HG03095 (cell line): ENCODE measurements around the gene ATP6V1D.
"Not testable (repeated sequence)": the region's sequence is repeated elsewhere in the genome, so short reads cannot be mapped to it uniquely, and the experiment has no call there.

ENCODE experiments used
- ATAC-seq: cut with Tn5 transposase; IDR thresholded peaks from one replicate; pipeline ENCODE4 v1.9.1; 2021; ENCODE audit warnings: moderate library complexity; ENCODE audit not compliant: unreplicated experiment

The ATP6V1D gene

DNA sequence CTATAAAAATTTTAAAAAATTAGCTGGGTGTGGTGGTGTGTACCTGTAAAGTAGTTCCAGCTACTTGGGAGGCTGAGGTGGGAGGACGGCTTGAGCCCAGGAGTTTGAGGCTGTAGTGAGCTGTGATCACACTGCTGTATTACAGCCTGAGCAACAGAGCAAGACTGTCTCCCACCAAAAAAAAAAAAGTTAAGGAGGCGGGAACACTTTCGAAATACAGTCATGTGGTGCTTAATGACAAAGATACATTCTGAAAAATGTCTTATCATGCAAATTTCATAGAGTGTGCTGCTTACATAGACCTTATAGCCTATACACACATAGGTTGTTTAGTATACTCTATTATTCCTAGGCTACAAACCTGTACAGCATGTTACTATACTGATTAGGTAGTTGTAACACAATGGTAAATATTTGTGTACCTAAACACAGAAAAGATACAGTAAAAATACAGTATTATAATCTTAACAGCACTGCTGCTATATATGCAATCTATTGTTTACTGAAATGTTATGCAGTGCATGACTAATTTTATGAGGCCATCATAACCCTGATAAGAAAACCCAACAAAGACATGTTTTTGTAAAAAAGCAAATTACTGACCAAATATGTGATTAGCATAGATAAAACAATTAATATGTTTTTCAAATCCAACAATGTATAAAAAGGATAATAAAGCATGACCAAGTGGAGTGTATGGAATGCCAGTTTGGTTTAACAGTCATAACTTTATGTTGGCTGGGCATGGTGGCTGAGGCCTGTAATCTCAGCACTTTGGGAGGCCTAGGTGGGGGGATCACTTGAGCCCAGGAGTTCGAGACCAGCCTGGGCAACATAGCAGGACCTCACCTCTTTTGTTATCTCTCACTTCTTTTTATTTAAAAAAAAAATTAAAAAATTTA, 11.9 kb upstream of the ATP6V1D start:
- ATAC-seq = no peak

DNA sequence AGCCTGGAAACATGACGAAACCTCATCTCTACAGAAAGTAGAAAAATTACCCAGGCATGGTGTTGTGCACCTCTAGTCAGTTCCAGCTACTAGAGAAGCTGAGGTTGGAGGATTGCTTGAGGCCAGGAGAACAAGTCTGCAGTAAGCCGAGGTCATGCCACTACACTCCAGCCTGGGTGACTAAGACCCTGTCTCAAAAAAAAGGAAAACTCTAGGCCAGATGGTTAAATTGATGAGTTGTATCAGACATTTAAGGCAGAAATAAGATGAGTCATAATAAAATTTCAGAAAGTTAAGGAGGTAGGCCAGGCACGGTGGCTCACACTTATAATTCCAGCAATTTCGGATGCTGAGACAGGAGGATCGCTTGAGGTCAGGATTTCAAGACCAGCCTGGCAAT, 11.2 kb upstream of the ATP6V1D start:
- ATAC-seq = no peak

DNA sequence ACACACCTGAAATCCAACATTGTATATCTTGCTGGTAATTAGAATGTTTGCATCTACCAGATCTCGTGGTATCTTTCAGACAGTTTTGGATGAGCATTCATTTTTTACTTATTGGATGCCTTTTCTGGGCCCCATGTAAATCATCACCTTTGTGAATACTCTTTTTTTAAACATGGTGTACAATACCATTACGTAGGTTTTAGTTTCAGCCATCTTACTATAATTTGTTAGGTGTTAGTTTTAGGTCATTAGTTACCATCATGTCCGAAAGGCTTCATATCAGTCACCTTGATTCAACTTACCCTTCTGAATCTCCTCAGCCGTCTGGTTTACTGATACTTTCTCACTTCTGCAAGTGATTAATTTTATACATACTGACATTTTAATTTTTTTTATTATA, 5.9 kb upstream of the ATP6V1D start:
- no peak for ATAC-seq

DNA sequence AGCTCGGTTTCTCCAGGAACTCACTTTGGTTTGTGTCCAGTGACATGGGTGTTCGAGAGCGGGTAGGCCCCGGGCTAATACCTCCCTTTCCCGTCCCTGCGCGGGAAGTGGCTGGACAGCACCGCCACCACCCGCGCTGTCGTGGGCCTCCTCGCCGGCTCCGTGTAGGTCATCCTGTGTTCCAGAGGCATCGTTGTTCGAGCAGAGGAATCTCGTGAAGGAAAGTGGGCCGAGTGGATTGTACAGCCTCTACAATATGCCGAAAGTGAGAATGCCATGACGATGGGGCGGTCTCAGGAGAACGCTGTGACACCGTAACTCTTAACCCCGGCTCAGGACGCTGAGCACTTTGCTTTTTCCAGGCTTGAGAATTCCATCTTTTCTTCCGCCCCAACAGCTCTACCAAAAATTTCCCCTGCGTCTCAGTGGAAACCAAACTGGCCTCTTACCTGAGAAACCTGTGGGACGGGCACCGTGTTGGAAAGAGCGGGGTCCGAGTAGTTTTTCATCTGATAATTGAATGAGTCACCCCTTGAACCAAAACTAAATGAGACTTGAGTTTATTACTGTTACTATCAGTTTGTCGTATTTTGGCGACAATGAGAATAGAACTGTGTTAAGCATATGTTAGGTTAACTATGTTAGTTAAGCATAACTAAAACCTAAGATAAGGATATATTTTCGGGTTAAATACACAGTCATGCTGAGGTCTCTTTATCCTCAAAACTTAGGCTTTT, 1.0 kb upstream of the ATP6V1D start:
- peak; percentile 28 for ATAC-seq

DNA sequence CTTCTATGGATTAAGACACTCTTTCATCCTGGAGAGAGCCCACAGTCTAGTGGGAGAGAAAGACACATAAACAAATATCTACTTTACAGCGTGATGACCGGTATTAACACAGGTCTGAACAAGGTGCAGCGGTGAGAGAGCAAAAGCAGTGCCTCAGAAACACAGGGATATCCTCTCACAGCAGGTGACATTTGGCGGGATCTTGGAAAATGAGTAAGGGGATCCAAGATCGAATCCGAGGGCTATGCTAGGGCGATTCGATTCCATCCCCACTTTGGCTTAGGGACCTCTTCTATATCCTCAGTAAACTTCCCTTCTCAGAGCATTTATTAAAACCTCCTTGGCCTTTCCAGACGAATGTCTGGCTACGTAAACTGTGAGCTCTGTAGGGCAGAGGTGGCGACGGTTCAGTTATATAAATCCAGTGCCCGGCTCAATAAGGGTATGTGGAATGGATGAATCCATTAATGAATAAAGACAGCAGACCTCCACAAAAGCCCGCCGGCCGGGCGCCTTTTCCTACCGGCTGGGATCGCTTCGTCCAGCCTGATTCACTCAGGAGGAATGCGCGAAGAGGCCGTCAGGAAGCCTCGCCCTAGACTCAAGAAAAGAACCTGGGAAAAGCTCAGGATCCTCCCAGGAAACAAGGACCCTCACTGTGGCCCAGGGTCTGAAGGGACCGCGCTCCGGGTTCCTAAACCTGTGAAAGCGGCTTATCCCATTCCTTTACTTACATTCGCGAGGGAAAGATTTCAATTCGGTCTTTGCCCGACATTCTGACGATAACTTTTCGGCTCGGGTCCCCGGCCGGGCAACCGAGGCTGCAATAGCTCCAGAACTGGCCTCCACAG, 455 bp downstream of the ATP6V1D start:
- ATAC-seq = no peak

DNA sequence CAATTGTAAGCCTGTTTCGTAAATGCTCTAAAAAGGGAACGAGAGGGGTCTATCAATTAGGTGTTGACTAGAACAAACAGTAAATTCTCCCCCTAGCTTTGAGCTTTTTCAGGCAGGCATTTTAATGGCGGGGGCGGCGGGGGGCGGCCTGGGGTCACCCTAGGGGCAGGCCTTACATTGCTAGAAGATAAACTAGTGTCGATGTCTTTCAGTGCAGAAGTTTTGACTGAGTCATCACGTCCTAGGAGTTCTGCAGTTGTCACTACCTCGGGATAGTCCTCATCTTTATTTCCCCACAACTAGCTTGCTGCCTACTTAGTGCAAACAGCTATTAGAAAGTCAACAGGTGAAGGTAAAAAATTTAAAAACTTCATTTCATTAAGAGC, 1.6 kb downstream of the ATP6V1D start:
- ATAC-seq = no peak

DNA sequence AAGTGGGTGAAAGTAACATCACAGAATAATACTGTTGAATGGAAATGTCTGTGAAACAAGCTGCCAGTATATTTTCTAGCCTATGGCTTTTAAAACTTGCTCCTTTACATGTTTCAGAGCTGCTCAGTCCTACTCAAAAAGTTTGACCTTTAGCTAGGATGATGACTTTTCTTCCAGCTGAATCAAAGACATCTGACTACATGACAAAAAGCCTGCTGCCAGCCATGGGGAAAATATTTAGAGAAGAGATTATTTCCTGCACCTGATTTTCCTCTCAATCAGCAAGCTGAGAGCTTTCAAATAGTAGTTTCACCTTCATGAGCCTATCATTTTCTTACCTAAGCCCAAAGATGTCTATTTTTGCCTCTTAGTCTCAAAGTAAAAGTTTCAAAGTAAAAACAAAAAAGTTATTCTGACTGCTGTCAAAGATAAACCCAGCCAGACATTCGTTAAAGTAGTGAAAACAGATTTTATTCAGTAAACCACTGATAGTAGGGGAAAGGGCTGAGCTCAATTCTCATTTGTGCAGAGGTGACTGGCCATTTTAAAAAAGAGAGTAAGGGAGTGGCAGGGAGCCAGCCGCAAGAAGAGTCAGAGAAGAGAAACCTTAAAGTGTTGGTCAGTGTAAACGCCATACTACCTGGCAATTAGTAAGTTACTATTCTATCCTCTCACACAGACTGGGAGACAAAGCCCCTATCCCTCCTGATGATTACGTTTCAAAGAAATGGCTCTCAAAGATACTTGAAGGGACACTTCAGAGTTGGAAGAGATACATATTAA, 2.2 kb downstream of the ATP6V1D start:
- ATAC-seq = no peak

DNA sequence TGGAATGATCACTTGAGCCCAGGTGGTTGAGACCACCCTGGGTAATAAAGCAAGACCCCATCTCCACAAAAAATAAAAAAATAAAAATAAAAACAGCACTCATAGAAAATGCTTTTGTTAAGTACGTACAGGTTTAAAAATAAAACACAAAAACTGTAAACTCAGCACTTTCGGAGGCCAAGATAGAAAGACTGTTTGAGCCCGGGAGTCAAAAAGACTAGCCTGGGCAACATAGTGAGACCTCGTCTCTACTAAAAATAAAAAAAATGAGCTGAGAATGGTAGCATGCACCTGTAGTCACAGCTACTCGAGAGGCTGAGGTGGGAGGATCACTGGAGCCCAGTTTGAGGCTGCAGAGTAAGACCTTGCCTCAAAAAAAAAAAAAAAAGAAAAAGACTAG, 7.5 kb downstream of the ATP6V1D start:
- ATAC-seq = no peak

DNA sequence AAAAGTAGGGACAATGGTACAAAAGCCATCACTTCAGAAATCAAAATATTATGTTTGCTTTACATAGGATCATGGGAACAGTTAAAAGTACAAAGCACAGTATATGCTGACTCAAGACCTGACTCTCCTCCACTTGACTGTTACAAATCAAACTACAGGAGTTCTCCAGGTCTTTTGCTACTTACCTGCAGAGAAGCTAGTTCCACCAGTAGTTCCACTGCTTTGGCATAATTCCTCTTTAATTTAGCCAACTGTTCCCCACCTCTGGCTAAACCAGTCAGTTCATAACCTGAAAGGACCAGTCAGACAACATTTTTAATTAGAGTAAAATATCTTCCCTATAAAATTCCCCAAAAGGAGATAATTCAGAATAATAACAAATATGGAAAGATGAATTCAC, 14.0 kb downstream of the ATP6V1D start:
- no peak for ATAC-seq

DNA sequence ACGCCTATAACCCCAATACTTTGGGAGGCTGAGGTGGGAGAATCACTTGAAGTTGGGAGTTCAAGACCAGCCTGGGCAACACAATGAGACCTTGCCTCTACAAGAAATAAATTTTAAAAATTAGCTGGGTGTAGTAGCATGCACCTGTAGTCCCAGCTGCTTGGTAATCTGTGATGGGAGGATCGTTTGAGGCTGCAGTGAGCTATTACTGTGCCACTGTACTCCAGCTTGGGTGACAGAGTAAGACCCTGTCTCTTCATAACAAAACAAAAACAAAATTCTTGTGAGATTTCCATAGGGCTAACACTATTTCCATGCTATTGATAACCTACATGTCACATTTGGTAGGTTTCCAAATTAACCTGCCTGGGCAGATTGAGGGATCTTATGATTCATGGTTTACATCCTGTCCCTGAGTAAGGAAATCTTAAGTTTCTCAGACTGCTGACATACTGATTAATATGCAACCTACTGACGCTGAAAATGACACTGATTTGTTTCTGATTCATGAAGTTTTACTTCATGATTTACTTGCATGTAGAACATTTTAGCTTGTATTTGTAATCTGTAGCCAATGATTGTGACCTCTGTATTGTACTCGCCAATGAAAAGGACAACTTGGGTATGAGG, 15.9 kb downstream of the ATP6V1D start:
- no peak for ATAC-seq

DNA sequence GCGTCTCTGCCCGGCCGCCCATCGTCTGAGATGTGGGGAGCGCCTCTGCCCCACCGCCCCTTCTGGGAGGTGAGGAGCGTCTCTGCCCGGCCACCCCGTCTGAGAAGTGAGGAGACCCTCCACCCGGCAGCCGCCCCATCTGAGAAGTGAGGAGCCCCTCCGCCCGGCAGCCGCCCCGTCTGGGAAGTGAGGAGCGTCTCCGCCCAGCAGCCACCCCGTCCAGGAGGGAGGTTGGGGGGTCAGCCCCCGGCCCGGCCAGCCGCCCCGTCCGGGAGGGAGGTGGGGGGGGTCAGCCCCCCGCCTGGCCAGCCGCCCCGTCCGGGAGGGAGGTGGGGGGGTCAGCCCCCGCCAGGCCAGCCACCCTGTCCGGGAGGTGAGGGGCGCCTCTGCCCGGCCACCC, 18.4 kb downstream of the ATP6V1D start:
- ATAC-seq = not testable (repeated sequence)

DNA sequence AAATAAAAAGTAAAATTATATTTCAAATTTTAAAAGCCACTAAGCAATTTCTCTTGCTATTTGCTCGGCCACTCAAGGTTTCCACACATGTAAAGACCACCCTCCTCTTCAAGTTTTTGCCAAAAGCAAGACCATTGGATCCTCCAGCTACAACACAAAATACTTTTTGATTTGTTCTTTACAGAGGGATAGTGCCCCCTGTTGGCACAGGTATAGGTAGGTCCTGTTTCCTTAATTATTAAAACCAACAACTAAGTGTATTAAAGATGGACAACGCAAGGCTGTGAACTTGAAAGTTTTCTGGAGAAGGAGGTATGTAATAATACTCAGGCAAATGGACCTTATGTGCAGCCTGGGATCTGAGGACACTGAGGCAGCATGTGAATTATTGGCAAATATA, 23.8 kb downstream of the ATP6V1D start:
- no peak for ATAC-seq

DNA sequence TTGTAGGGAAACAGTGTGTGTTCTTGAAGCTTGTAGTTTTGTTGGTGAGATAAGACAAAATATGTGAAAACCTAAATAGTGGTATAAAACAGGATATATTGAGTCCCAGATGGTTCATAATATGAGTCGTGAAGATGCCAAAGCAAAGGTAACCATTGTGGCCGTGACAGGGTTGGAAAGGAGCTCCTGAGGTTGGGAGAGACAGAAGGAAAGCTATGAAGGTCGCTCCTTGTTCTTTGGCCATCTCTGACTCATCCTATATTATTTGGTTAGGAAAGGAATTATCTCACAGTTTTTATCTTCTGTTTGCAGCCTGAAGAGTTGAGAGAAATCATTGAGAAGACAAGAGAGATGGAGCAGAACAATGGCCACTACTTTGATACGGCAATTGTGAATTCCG, 27.1 kb downstream of the ATP6V1D start:
- no peak for ATAC-seq

DNA sequence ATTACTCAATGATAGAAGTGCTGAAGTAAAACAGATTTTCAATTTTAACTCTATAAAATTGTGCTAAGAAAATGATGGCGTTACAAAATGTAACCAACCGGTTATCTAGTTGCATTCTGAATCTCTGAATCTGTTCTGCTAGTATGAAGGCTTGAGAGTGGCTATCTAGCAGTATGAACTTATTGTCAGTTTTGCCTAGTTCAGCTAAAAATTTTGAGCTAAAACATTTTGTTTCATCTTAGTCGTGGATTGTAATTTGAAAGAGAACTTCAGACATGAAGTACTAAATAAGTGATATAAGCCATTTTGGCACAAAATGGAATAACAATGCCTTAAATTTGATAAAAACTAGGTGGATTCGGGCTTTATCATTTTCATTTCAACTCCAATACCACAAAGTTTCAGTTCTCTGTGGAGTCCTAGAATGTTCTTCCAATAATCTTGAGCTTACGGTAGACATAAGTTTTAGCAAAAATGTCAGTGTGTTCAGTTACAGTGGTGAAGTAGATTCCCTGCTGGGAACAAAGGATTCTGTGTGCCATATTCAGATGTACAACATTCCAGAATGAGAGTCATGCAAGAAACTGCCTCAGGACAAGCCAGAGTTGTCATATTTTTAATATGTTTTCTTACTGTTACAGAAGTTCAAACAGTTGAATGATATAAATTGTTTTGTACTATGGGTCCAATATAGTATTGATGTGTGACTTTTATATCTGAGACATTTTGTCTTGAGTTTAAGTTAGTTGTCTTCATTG, 28.1 kb downstream of the ATP6V1D start:
- no peak for ATAC-seq

DNA sequence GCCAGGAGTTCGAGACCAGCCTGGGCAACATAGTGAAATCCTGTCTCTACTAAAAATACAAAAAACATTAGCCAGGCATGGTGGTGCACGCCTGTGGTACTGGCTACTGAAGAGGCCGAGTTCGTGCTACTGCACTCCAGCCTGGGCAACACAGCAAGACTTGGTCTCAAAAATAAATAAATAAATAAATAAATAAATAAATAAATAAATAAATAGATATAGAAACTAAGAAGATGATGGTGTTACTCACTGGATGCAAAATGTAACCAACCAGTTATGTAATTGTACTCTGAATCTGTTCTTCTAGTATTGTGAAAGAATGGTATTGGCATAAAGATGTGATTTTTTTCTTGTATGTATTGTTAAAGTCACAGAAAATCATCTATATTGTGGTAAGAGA, 29.9 kb downstream of the ATP6V1D start:
- ATAC-seq = not testable (repeated sequence)

DNA sequence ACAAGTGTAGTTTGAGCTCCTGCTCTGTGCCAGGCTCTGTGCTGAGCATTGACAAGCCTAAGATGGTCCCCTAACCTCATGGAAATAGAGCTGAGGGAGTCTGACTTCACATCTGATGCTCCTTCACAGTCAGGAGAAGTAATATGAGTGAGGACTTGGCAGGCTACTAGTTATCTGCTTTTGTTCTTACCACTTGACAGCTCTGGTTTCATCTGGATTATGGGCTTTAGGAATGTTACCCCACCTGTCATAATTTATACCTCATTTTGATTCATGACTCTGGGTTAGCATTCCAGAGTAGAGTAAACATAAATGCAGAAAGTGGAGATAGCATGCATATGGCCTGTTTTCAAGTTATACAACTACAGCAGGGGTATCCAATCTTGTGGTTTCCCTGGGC, 40.5 kb downstream of the ATP6V1D start:
- ATAC-seq = no peak

DNA sequence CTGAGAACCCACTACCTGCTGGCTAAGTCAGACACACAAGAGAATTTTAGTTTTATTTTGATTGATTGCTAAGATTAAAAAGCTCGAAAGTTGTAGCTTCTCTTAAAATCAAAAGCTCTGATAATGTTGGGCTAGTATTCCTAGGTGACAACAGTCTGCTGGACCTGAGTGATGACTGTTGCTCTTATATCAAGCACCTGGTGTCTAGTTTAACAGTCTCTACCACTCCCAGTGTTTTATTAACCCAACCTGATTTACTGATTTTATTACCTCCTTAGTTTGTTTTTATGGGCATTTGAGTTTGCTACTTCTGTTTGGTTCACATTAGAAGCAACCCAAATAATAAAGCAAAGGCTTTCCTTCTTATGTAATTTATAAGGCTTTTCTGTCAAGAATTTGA, 41.8 kb downstream of the ATP6V1D start:
- ATAC-seq = no peak

DNA sequence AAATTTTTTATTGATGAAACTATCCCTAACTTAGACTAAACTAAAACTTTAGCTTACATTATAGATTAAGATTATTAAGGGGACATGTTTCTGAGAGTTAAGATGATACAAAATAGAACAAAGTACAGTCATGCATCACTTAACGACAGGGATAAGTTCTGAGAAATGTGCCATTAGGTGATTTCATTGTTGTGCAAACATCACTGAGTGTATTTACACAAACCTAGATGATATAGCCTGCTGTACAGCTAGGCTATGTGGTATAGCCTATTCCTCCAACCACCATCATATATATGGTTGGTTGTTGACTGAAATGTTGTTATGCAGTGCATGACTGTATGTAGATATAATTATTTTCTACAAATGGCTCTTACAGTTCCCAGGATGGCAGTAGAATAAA, 46.5 kb downstream of the ATP6V1D start:
- ATAC-seq = no peak

DNA sequence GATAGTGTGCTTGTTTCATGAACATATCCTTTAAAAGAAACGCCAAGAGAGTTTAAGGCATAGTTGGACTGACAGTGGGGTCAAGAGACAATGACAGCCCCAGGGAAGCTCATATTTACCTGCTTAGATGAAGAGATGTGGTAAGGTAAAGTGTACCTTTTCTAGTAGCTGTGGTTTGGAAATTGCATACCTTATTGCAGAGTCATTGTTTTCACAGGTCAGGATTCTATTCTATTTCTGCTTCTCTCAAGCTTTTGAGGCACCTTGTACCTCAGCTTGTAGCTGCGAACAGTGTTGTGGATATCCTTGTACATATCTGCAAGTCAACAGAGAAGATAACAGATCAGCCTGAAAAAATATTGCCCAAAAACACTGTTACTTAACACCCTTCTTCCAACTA, 47.7 kb downstream of the ATP6V1D start:
- ATAC-seq = no peak
